NCI-H146 treated with DMSO at 0.1 percent for 48 hours (cell line): ENCODE data around the gene TANC1.
"Not testable (repeated sequence)": the region's sequence is repeated elsewhere in the genome, so short reads cannot be mapped to it uniquely, and the experiment has no call there.

Experiments
- DNase-seq: peaks from one replicate; lab custom pipeline; 2025; ENCODE audit not compliant: unreplicated experiment; lab: John Stamatoyannopoulos, UW

The TANC1 gene

GRCh38 chr2:159082119-159082518, 113.7 kb downstream of the TANC1 start:
- DNase-seq, result no peak

- DNase-seq, result no peak
These were observed 116.2 kb downstream of the TANC1 start for GRCh38 chr2:159084384-159085370.

DNA sequence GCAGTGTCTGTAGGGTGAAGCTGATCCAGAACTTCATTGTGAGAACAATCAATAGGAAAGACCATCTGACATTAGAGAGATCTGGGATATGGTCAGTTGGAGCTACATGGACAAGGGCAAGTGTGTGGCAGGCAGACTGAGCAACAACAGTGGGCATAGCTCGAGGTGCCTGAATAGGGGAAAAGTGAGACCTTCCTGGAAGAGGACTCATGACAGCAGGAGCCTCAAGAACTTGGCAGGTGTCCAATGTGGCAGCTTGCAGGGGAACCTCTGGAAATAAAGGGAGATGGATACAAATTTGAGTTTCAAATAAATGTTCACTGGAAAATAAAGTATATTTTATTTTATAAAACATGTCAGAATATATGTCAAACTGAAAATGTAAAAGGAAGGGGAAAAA, 117.9 kb downstream of the TANC1 start:
- no peak for DNase-seq

GRCh38 chr2:159086826-159087225, 118.4 kb downstream of the TANC1 start:
- DNase-seq, result no peak

- DNase-seq, result no peak
These were observed 120.5 kb downstream of the TANC1 start for GRCh38 chr2:159088906-159089305.

DNA sequence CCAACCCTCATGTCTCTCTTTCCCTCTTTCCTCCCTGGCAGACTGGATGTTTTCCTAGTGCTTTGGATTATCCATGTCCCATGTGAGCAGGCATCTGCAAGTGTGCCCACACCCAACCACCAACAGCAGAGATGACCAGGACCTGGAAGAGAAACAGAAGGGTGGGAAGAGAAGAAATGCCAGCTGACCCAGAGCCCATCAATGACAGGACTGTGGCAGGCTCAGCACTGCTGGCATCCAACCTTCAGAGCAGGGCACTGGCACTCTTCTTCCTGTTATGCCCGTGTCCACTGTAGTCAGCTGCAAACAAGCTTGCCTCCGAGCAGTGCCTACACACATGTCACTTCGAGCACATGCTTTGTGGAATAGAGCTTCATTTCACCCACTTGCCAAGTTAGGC, 121.1 kb downstream of the TANC1 start:
- DNase-seq, result no peak

- DNase-seq, result no peak
These were observed 122.2 kb downstream of the TANC1 start for GRCh38 chr2:159090514-159091201.

- DNase-seq, result no peak
These were observed 122.9 kb downstream of the TANC1 start for GRCh38 chr2:159091381-159091780.

DNA sequence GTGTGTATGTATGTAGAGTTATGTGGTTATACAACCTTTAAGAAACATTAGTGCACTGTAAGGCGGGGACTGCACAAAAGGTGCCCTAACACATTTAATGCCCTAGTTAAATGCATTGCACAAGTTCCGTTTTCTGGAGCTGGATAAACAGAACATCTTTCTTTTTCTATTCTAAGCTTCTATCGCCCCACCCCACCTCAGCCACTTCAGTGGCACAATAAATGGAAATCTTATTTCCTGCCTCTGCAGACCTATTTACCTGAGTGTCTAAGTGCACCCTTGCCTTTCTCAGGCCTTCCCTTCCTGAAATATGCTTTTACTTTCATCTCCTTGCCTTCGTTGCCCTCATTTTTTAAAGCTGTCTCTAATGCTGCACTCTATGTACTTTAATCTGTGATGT, 123.5 kb downstream of the TANC1 start:
- no peak for DNase-seq

DNA sequence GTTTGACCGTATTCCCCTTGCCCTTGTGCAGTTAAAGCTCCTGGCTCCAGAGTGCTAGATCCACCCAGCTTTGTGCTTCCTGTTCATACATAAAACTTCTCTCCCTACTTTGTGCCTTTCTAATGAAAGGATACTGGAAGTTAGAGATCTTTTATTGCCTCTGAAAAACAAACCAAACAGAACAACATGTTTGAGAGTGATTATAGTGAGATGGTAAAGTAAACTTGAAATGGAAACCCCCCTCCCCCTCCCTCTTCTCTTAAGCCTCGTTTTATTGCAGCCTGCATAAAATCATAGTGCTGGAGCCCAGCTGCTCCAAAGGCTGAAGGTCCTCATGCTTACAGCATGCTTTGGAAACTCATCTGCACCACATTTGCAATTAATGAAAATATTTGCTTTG, 125.1 kb downstream of the TANC1 start:
- DNase-seq, result no peak

DNA sequence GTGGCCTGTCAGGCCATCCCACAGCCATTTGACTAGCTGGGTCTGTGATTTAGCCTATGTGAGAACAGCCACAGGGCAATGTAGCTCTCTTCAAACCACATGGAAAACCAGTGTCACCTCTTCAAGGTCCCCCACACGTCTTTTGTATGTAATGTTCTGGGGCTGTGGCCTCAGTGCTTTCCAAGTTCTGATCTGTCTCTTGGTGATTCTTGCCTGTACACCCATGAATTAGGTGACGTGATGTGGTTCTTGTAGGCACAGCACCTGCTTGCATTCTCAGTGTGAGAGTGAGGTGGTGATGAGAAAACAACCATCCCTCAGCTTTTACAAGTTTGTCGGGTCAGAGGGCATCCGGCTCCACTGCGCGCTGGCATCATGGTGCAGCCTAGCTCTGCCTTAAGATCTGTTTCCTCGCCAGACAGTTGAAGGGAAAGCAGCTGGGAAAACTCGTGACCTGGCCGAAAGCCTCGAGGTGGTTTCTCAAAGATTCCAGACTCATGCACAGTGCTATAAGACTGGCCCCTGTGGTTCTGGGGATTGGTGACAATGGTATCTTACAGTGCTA, 125.8 kb downstream of the TANC1 start:
- no peak for DNase-seq

- DNase-seq, result no peak
These were observed 127.4 kb downstream of the TANC1 start for GRCh38 chr2:159095813-159096212.

- not testable (repeated sequence) for DNase-seq
These were observed 127.9 kb downstream of the TANC1 start for GRCh38 chr2:159096302-159096855.

DNA sequence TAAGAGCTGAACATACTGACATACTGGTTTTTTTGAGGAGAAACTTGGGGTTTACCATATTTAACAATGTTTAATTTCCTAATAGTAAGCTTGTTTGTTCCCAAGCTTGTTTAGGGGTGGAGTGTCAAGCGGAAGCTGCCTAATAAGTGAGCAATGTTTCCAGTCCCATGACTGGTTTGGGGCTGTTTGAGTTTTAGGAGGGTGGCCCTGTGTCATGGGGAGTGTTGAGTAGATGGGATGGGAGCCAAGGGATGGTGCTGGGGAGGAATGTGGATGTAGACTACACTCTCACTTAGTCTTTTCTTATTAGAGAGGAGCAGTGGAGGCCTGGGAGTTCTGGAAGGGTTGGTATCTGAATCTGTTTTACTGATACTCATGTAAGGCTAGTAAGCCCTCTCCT, 128.5 kb downstream of the TANC1 start:
- no peak for DNase-seq

DNA sequence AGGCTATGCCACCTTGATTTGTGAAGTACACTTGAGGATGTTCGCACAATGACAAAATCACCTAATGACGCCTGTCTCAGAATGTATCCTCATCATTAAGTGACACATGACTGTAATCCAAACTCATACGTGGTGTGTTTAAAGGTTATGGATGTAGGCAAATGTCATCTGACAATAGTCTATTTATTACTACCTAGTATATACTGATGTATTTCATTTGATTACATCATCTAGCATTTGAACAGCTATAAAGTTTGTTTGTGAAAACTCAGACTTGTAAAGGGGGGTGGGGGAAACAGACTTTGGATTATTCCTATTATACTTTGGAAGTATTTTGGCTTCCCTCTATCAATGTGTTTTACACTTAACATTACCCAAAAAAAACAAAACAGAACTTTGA, 129.9 kb downstream of the TANC1 start:
- no peak for DNase-seq

- DNase-seq, result no peak
These were observed 130.5 kb downstream of the TANC1 start for GRCh38 chr2:159098921-159099411.

GRCh38 chr2:159101755-159102489, 133.5 kb downstream of the TANC1 start:
- no peak for DNase-seq

DNA sequence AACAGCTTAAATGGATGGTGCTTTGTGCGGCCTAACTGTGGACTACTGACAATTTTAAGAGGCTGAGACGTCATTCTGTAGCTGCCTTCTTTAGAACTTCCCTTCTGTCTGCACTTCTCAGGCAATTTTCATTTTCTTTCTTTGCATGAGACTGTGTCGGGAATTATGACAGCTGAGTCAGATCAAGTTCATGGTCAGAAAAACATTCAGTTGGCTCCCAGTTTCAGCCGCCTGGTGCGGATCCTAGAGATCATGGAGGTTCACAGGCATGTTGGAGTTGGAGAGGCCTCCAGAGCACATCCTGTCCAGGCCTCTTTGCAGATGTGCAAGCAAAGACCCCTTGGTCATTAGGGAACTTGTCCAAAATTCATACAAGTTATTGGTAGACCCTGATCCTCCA, 135.0 kb downstream of the TANC1 start:
- DNase-seq, result no peak

GRCh38 chr2:159106109-159106508, 137.7 kb downstream of the TANC1 start:
- DNase-seq, result no peak

DNA sequence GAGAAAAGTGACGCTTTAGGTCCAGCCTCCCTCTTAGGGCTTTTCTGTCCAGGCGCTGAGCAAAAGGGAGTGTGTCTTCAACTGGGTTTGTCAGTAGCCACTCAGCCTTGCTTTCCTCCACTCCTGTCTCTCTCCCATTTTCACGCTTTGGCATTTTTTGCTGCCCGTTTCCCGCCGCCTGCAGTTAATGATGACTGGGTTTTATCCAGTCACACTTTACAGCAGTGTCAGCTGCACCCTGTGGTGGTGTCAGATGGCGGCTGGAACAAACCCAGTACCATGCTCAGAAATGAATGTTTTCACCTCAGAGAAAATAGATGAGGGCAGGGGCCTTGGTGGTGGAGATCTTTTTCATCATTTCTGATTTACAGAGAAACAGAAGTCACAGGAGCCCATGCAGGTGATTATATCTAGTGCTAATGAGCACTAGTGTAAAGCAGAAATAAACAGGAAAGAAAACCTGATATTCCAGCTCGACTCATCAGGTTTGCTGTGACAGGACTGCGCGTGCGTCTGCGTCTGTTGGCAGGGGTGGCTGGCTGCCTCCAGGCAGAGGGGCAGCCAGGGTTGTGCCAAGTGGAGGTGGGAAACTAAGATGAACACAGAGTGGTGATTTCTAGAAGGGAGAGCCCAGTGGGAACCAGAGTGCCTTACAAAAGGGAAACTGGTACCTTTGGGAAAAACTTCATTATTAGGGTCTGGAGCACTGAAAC, 139.9 kb downstream of the TANC1 start:
- DNase-seq, result no peak
